K562 treated with DMSO at 1 percent for 48 hours (cell line): ENCODE data around the gene CLDN14. TPM values are rescaled to one million over a fixed set of nuclear protein-coding genes. Genes with fewer than 3 reads are reported as not detected.

Source experiments
- total RNA-seq: library from RNA; unstranded; fragments of 300-600 nt; gene quantifications from 2 replicates; pipeline ENCODE4 v1.2.3, GENCODE V29; 2022; ENCODE audit warnings: low replicate concordance; ENCODE audit errors: extremely low read depth

The CLDN14 gene
- total RNA-seq = not detected in 2 replicates

GRCh38 chr21:36479415-36480402, at the start of gene CLDN14:
CLDN14 (minus strand) TSS chr21:36480122; CDS start chr21:36461695, 18,427 bp downstream.

Other genes with a start within 250 kb of the CLDN14 start
- gene MORC3, start 159.9 kb downstream of the CLDN14 start, total RNA-seq = not detected in 2 replicates
- not detected in 2 replicates for gene CHAF1B, start 94.7 kb downstream of the CLDN14 start, total RNA-seq
- not detected in 2 replicates for gene SIM2, start 219.0 kb upstream of the CLDN14 start, total RNA-seq